Sigmoid colon (tissue), 7 donors: ENCODE data around the gene CCL3. TPM values are rescaled to one million over a fixed set of nuclear protein-coding genes. Genes with fewer than 3 reads are reported as not detected.
"Not testable (repeated sequence)": the region's sequence is repeated elsewhere in the genome, so short reads cannot be mapped to it uniquely, and the experiment has no call there.

Experiments used
- DNase-seq: peaks from one replicate; pipeline ENCODE4 v3.0.0-alpha.2; 2019
- H3K27ac ChIP-seq, 4 donors: fragments of 200-600 bp; sonication (generic); one replicate each; pipeline ENCODE4 v1.5.1; 2016 to 2019; ENCODE audit warnings: mild to moderate bottlenecking in 1 of 4
- H3K27me3 ChIP-seq, 3 donors: fragments of 200-600 bp; sonication (generic); one replicate each; pipeline ENCODE4 v1.5.1; 2019; ENCODE audit warnings: mild to moderate bottlenecking in 1 of 3
- H3K36me3 ChIP-seq, 4 donors: fragments of 200-600 bp; sonication (generic); one replicate each; pipeline ENCODE4 v1.5.1; 2016 to 2019
- H3K4me1 ChIP-seq, 4 donors: fragments of 200-600 bp; sonication (generic); one replicate each; pipeline ENCODE4 v1.5.1; 2017 to 2019
- H3K4me3 ChIP-seq, 4 donors: fragments of 200-600 bp; sonication (generic); one replicate each; pipeline ENCODE4 v1.5.1; 2017 to 2019; ENCODE audit warnings: mild to moderate bottlenecking in 2 of 4, moderate library complexity in 1 of 4
- H3K9me3 ChIP-seq, 4 donors: fragments of 200-600 bp in 3 of 4; sonication (generic) in 3 of 4; one replicate each; pipeline versions ENCODE4 v1.5.1 to v1.6.1; 2013 to 2019
- EP300 ChIP-seq, 4 donors: sonication (generic); formaldehyde crosslinking; IDR thresholded peaks; one replicate each; pipeline ENCODE4 v1.6.1; 2017; ENCODE audit warnings: antibody characterized with exemption in 4 of 4
- POLR2A ChIP-seq, 2 donors: fragments of 450-650 bp; IDR thresholded peaks; one replicate each; pipeline ENCODE4 v1.6.1; 2016; ENCODE audit warnings: antibody characterized with exemption in 2 of 2, mild to moderate bottlenecking in 2 of 2, moderate library complexity in 2 of 2
- POLR2AphosphoS5 ChIP-seq, 4 donors: sonication (generic); formaldehyde crosslinking; IDR thresholded peaks; one replicate each; pipeline ENCODE4 v1.6.1; 2017; ENCODE audit warnings: antibody characterized with exemption in 4 of 4
- WGBS, 2 donors: extraction: QIAGEN DNeasy Blood & Tissue Kit; methylation state at CpG; one replicate each; pipeline ENCODE4 v1.1.7; 2013; 5-methylcytosine and 5-hydroxymethylcytosine counted together
- intact Hi-C: fragments of 100-400 bp; cut with DNase I; formaldehyde crosslinking; loops from one replicate; pipeline ENCODE4 v1.15.1; 2023
- polyA plus RNA-seq, 3 donors: library from polyadenylated mRNA; stranded (reverse); fragments of 200-250 nt; gene quantifications; one replicate each; pipeline ENCODE4 v1.2.3, GENCODE V29; 2013
- total RNA-seq, 4 donors: library from RNA; depleted of rRNA; stranded (reverse); fragments of >200 nt; gene quantifications; one replicate each; pipeline ENCODE4 v1.1.0, GENCODE V29; 2016
- TF ChIP-seq, protein P1 (sequence below), 4 experiments: fragments of 450-650 bp in 3 of 4; fragments of 200-600 bp in 1 of 4; IDR thresholded peaks; one replicate each; pipeline ENCODE4 v1.5.1; 2016 to 2019; ENCODE audit warnings: antibody characterized with exemption in 4 of 4, mild to moderate bottlenecking in 3 of 4, moderate library complexity in 2 of 4
- donor health status: healthy with polysubstance abuse.
- donor health status: Bipolar disorder and iron deficiency.
- donor health status: healthy.

The CCL3 gene
- total and polyA plus RNA-seq, 7 donors = 1.2 to 22.4 (median 3.0) TPM; not detected in 1

DNA sequence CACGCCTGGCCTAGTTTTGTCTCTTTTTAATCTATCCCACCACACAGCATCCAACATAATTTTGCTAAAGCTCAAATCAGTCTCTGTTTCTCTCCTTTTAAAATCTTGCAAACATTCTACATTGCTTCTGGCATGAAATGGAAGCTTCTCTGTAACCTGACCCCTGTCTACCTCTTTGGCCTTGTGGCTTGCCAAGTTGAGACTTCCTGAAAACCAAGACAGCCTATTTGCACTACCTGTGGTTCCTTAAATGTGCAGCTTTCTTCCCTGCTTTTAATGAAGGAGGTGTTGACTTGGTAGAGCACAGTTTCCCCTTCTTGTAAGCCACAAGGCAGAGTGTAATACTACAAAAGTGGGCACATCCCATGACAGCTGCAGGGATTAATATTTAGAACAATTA lies 6.0 kb upstream of the CCL3 start:
- 91 to 96% methylated on average over 1 of the region's 1 CpG for WGBS, 2 donors
- intact Hi-C loops = no loop called here
- no peaks in the 10 kb centered on the region for H3K36me3 ChIP-seq
- no peak overlapping the region for H3K27ac ChIP-seq
- DNase-seq = no peak
- H3K4me1 ChIP-seq = no peaks in the 10 kb centered on the region
- no peak overlapping the region for H3K4me3 ChIP-seq
- no peaks in the 10 kb centered on the region for H3K27me3 ChIP-seq
- no peaks in the 10 kb centered on the region for H3K9me3 ChIP-seq
- TF ChIP-seq EP300 (IDR thresholded peaks at IDR 0.05) = no peak
- no peak for TF ChIP-seq POLR2A (IDR thresholded peaks at IDR 0.05)
- TF ChIP-seq POLR2AphosphoS5 (IDR thresholded peaks at IDR 0.05) = no peak
- TF ChIP-seq, protein P1, sequence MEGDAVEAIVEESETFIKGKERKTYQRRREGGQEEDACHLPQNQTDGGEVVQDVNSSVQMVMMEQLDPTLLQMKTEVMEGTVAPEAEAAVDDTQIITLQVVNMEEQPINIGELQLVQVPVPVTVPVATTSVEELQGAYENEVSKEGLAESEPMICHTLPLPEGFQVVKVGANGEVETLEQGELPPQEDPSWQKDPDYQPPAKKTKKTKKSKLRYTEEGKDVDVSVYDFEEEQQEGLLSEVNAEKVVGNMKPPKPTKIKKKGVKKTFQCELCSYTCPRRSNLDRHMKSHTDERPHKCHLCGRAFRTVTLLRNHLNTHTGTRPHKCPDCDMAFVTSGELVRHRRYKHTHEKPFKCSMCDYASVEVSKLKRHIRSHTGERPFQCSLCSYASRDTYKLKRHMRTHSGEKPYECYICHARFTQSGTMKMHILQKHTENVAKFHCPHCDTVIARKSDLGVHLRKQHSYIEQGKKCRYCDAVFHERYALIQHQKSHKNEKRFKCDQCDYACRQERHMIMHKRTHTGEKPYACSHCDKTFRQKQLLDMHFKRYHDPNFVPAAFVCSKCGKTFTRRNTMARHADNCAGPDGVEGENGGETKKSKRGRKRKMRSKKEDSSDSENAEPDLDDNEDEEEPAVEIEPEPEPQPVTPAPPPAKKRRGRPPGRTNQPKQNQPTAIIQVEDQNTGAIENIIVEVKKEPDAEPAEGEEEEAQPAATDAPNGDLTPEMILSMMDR (IDR thresholded peaks at IDR 0.05) = no peak

DNA sequence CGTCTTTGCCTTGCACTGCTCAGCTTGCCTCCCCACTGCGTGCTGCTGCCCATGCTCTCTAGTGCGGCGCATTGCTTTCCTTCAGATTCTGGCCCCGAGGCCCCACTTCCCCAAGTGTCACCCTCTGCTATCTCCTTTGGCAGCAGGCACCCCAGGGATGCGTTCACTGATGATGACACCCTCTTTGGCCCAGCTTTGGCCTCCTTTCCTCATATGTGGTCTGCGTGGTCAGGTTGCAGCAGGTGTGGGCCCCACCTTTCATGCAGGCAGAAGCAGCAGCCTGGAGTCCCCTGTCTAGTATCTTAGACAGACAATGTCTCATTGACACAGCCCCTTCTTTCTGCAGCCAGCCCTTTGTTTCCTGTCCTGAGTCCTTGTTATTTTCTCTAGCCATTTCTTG lies 4.8 kb upstream of the CCL3 start:
- TF ChIP-seq, protein P1 (IDR thresholded peaks at IDR 0.05) = no peak
- TF ChIP-seq EP300 (IDR thresholded peaks at IDR 0.05) (no peak), POLR2A (IDR thresholded peaks at IDR 0.05) (no peak), POLR2AphosphoS5 (IDR thresholded peaks at IDR 0.05) (no peak)
- no peak overlapping the region for H3K27ac ChIP-seq
- no peaks in the 10 kb centered on the region for H3K36me3 ChIP-seq
- intact Hi-C loops = no loop called here
- DNase-seq = no peak
- no peaks in the 10 kb centered on the region for H3K4me1 ChIP-seq
- WGBS, 2 donors = 87 to 96% methylated on average over 7 of the region's 7 CpGs
- peaks cover 0 to 4% (median 0%) of the 10 kb centered on the region in 3 donors for H3K27me3 ChIP-seq
- H3K4me3 ChIP-seq = no peak overlapping the region
- H3K9me3 ChIP-seq = no peaks in the 10 kb centered on the region

DNA sequence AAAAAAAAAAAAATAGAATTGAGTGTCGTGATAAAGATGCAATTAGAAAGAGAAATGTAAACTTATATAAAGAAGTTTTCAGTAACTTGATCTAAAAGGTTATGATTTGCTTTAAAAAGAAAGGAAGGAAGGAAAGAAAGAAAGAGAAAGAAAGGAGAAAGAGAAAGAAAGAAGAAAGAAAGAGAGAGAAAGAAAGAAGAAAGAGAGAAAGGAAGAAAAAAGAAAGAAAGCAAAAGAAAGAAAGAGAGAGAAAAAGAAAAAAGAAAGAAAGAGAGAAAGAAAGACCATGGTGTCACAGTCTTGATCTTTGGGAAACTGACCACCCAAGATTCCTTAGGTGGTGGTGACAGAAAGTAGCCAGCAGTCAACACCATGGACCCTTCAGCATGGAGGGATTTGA lies 4.3 kb upstream of the CCL3 start:
- Histone ChIP-seq H3K4me1 (no peaks in the 10 kb centered on the region), H3K27me3 (peaks cover 0 to 9% (median 0%) of the 10 kb centered on the region in 3 donors), H3K4me3 (no peak overlapping the region), H3K36me3 (no peaks in the 10 kb centered on the region), H3K9me3 (no peaks in the 10 kb centered on the region), H3K27ac (no peak overlapping the region)
- no peak for DNase-seq
- TF ChIP-seq POLR2AphosphoS5 (IDR thresholded peaks at IDR 0.05) (no peak), EP300 (IDR thresholded peaks at IDR 0.05) (no peak), POLR2A (IDR thresholded peaks at IDR 0.05) (no peak)
- TF ChIP-seq, protein P1 (IDR thresholded peaks at IDR 0.05) = no peak
- intact Hi-C loops = no loop called here
- WGBS, 2 donors = 84 to 89% methylated on average over 1 of the region's 1 CpG

DNA sequence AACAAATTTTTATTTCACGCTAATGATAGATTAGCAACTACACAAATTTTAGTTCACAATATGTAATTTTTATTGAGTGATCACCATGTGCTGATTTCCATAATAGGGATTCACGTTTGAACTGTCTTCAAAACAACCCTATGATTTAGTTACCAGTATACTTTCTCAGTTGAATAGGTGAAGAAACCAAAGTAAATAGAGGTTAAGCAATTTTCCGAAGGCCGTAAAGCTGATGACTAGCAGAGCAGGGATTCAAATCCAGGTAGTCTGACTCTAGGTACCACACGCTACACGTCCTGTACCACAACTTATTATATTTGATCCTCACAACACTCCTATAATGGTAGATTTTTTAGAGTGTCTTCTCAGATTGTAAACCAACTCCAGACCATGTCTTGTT lies 2.8 kb upstream of the CCL3 start:
- DNase-seq, H3K9me3 ChIP-seq, H3K4me1 ChIP-seq, H3K27ac ChIP-seq, intact Hi-C loops, H3K4me3 ChIP-seq, H3K36me3 ChIP-seq: not testable (repeated sequence)
- peaks cover 0 to 11% (median 0%) of the 10 kb centered on the region in 3 donors for H3K27me3 ChIP-seq
- 61 to 80% methylated on average over 6 of the region's 6 CpGs for WGBS, 2 donors

DNA sequence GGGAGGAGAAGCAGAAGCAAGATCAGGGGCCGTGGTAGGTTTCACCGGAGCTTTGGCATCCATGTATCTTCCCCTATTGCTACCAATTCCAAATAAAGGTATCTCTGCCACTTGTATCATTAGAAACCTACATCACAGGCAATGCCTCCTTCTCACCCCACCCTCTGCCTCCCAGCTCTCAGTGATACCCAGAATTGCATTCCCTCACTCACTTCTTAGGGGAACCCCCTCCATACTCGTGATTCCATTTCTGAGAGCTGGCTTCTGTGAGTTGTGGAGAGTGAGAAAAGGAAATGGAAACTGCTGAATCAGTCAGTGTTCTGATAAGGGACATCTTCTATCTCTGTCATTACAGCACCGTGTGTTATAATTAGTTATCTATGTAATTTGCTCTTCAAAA lies 2.3 kb upstream of the CCL3 start:
- intact Hi-C loops = no loop called here
- Histone ChIP-seq H3K9me3 (no peaks in the 10 kb centered on the region), H3K4me3 (no peak overlapping the region), H3K36me3 (no peaks in the 10 kb centered on the region), H3K27me3 (peaks cover 0 to 11% (median 0%) of the 10 kb centered on the region in 3 donors), H3K4me1 (no peaks in the 10 kb centered on the region), H3K27ac (no peak overlapping the region)
- 62 to 85% methylated on average over 4 of the region's 4 CpGs for WGBS, 2 donors
- TF ChIP-seq EP300 (IDR thresholded peaks at IDR 0.05) = no peak
- DNase-seq = no peak

DNA sequence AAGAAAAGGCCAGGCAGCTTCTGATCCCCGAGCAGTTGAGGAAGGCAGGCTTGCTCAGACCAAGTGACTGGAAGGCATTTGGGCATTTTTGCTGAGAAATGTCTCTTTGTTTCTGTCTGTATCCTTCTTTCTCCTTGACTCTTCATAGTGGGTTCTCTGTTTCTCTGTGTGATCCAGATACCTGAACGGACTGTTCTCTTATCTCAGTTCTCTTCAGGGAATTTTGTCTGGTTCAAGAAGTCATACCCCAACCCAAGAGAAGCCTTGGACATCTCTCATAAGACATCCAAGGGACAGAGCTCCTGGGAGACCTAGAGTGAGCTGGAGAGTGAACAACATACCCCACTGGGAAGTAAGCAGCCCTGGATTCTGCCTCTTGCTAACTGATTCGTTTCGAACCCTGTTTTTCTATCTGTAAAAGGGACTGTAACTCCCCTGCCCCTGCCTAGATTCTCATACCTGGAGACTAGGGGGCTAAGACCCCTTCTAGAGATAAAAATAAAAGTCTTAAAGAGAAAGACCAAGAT lies 541 bp downstream of the CCL3 start:
- Histone ChIP-seq H3K27me3 (peaks cover 0 to 11% (median 0%) of the 10 kb centered on the region in 3 donors), H3K4me1 (no peaks in the 10 kb centered on the region), H3K4me3 (no peak overlapping the region), H3K27ac (no peak overlapping the region), H3K36me3 (no peaks in the 10 kb centered on the region), H3K9me3 (no peaks in the 10 kb centered on the region)
- no peak for DNase-seq
- TF ChIP-seq POLR2A (IDR thresholded peaks at IDR 0.05) = no peak
- TF ChIP-seq, protein P1 (IDR thresholded peaks at IDR 0.05) = no peak
- intact Hi-C loops = no loop called here
- 77 to 87% methylated on average over 4 of the region's 4 CpGs for WGBS, 2 donors
